Esophagus squamous epithelium (tissue), 4 donors: ENCODE measurements around the gene POLH.

Experiments used
- POLR2A ChIP-seq, 4 donors: fragments of 450-650 bp; IDR thresholded peaks; one replicate each; pipeline ENCODE4 v1.6.1; 2017; ENCODE audit warnings: antibody characterized with exemption in 4 of 4, mild to moderate bottlenecking in 4 of 4, moderate library complexity in 3 of 4
- TF ChIP-seq, protein P1 (sequence below), 6 experiments: fragments of 450-650 bp in 4 of 6; fragments of 200-600 bp in 2 of 6; sonication (generic) in 2 of 6; IDR thresholded peaks; one replicate each; pipeline ENCODE4 v1.5.1; 2016 to 2019; ENCODE audit warnings: antibody characterized with exemption in 6 of 6, mild to moderate bottlenecking in 4 of 6, moderate library complexity in 4 of 6

DNA sequence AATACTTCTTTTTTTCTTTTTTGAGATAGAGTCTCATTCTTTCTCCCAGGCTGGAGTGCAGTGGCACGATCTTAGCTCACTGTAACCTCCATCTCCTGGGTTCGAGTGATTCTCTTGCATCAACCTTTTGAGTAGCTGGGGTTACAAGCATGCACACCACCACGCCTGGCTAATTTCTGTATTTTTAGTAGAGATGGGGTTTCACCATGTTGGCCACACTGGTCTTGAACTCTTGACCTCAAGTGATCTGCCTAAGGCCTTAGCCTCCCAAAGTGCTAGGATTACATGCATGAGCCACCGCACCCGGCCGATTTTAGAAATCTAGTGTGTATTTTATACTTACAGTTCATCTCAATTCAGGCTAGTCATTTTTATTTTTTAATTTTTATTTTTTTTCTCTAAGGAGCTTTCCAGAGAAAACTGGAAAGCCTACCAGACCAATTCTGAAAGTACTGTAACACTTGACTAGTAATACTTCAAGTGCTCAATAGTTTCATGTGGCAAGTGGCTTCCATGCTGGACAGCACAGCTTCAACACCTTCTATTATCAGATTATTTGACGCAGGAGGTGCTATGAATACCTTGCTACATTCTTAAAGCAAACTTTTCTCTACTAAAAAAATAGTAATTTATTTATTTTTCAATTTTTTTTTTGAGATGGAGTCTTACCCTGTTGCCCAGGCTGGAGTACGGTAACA, 34.1 kb upstream of the POLH start:
- TF ChIP-seq POLR2A (IDR thresholded peaks at IDR 0.05), result no peak
- TF ChIP-seq, protein P1, sequence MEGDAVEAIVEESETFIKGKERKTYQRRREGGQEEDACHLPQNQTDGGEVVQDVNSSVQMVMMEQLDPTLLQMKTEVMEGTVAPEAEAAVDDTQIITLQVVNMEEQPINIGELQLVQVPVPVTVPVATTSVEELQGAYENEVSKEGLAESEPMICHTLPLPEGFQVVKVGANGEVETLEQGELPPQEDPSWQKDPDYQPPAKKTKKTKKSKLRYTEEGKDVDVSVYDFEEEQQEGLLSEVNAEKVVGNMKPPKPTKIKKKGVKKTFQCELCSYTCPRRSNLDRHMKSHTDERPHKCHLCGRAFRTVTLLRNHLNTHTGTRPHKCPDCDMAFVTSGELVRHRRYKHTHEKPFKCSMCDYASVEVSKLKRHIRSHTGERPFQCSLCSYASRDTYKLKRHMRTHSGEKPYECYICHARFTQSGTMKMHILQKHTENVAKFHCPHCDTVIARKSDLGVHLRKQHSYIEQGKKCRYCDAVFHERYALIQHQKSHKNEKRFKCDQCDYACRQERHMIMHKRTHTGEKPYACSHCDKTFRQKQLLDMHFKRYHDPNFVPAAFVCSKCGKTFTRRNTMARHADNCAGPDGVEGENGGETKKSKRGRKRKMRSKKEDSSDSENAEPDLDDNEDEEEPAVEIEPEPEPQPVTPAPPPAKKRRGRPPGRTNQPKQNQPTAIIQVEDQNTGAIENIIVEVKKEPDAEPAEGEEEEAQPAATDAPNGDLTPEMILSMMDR (IDR thresholded peaks at IDR 0.05), result no peak
